RKO (cell line): ENCODE results near the gene CCDC6.
"Not testable (repeated sequence)": the region's sequence is repeated elsewhere in the genome, so short reads cannot be mapped to it uniquely, and the experiment has no call there.

Experiments
- DNase-seq: peaks from one replicate; pipeline ENCODE4 v3.0.0-alpha.2; 2016; ENCODE audit warnings: low spot score

The CCDC6 gene

DNA sequence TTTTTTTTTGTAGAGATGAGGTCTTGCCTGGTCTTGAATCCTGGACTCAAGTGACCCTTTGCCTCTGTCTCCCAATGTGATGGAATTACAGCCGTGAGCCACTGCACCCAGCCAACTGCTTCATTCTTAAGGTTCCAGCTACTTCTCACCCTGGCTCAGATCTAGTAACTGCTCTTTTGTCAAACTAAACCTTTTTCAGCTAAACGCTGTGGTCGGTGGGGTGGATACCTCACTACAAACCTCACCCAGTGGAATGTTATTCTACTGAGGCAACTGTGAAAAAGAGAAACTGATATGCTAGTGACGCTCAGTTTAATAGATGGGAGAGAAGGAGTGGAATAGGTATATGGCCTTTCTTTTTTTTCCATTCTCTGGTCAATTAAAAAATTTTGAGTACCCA lies 151.4 kb downstream of the CCDC6 start:
- no peak for DNase-seq

DNA sequence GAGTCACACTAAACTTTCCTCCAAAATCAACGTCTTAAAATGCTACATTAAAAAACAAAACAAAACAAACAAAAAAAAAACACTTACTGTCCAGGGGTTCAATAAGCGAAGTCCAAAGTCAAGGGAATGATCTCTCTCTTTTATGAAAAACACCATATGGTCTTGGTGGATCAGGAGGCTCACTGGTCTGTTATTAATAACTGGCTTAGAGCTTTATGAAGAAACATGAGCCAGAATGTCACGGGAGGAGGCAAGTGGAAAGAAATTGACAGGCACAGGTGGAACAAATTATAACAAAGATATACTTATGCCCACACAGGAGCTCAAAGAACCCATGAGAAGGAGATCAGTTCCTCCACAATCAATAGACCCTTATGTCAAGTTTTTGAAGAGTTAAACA lies 153.1 kb downstream of the CCDC6 start, which contains the start of gene MRLN:
Gene MRLN, minus strand, starts transcription at position 189 of the 400 bp plus-strand sequence.
- DNase-seq = no peak

DNA sequence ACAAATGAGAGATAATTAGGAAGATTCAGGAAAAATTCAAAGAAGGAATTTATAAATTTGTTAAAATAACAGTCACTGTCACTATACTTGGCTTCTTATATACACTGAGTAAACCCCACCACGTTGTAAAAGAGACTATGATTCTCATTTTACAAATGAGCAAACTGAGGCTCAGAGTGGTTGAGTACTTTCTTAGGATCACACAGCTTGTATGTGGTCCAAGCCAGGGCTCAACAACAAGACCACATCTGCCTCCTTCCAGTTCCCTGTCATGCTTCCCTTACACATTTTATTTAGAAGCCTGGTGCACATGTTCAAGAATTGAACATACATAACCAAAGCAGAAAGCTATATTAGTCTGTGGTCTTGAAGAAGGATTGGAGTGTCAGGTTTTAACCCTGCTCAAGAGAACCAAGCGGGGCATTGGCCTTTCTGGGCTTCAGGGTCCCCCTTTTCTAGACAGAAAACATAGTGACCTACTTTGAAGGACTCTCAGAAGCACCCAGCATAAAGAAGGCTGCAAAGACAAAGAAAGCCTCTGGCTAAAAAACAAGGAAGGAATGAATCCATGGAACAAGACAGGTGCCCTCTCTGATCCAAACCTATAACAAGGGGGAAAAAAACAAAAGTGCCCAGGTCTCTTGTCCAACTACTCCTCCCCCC lies 153.9 kb downstream of the CCDC6 start:
- no peak for DNase-seq

DNA sequence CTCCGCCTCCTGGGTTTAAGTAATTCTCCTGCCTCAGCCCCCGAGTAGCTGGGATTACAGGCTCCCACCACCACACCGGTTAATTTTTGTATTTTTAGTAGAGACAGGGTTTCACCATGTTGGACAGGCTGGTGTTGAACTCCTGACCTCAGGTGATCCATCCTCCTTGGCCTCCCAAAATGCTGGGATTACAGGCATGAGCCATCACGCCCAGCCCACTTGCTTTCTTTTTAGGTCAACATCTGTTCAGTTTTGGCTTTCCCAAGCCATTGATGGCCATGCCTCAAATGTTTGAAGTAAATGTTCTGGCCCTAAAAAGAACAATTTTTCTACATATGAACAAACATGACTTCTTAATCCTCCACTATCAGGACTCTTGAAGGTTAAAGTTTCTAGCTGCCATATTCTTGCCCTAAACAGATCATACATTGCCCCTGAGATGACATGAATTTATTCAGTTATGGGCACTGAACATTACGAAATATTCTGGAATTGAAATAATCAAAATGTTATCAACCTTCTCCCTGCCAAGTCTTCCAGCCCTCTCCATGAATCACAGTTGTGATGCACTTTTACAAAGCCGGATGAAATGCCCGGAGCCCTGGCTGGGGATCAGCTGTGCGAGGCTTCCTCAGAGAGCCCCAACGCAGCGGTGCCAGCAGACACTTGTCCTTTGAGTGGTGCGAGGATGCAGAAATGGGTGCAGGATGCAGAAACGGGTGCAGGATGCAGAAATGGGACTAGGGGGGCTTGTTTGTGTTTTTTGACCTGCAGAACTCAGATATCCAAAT lies 156.0 kb downstream of the CCDC6 start:
- DNase-seq = no peak

DNA sequence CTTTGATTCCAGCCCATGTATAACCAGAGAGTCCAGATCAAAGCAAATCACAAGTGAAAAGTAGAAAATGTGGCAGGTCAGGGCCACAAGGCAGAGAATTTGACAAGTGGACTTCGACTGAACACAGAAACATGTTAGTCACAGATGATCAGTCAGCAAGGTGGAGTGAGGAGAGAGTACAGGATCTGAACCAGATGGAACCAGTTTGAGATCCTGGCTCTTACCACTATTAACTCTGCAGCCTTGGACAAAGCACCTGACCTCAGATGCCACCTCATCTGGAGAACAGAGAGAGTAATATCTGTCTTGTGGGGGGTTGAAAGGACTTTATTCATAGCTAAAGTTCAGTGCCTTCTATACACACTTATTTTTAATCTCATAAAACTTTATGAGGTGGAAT lies 157.5 kb downstream of the CCDC6 start:
- no peak for DNase-seq

DNA sequence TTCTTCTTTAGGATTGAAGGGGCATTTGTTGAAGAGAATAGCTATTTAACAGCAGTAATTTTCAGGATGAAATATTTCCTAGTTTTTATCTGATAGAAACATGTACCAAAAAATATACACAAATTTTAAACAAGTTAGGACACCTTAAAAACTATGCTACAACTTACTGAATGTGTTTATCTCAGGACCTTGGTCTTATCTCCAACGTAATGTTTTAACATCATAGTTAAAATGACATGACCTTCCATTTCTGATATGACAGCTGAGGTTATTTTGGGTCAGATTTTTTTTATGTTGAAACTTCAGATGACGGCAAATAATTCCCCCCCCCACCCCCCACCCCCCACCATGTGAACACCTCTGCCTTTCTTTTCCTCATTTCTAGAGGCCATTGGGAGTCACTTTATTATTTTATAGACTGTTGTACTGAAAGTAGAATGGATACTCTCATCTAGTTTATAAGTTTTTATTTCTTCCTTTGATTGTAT lies 161.1 kb downstream of the CCDC6 start:
- DNase-seq = no peak

DNA sequence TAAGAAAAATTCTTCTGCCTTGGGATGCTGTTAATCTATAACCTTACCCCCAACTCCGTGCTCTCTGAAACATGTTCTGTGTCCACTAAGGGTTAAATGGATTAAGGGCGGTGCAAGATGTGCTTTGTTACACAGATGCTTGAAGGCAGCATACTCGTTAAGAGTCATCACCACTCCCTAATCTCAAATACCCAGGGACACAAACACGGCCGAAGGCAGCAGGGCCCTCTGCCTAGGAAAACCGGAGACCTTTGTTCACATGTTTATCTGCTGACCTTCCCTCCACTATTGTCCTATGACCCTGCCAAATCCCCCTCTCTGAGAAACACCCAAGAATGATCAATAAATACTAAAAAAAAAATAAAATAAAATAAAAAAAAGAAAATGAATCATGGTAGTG lies 161.6 kb downstream of the CCDC6 start:
- not testable (repeated sequence) for DNase-seq

DNA sequence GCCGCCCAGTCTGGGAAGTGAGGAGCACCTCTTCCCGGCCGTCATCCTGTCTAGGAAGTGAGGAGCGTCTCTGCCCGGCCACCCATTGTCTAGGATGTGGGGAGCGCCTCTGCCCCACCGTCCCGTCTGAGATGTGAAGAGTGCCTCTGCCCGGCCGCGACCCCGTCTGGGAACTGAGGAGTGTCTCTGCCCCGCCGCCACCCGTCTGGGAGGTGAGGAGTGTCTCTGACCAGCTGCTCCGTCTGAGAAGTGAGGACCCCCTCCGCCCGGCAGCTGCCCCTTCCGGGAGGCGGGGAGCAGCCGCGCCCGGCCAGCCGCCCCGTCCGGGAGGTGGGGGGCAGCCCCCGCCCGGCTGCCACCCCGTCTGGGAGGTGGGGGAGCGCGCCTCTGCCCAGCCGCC lies 162.2 kb downstream of the CCDC6 start:
- not testable (repeated sequence) for DNase-seq

DNA sequence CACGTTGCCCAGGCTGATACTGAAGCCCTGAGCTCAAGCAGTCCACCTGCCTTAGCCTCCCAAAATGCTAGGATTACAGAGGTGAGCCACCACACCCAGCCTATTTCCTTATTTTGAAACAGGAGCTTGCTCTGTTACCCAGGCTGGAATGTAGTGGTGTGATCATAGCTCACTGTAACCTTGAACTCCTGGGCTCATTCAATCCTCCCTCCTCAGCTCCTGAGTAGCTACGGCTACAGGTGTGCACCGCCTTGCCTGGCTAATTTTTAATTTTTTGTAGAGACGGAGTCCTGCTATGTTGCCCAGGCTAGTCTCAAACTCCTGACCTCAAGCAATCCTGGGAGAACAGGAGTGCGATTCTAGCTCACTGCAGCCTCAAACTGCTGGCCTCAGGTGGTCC lies 164.8 kb downstream of the CCDC6 start:
- DNase-seq = no peak

DNA sequence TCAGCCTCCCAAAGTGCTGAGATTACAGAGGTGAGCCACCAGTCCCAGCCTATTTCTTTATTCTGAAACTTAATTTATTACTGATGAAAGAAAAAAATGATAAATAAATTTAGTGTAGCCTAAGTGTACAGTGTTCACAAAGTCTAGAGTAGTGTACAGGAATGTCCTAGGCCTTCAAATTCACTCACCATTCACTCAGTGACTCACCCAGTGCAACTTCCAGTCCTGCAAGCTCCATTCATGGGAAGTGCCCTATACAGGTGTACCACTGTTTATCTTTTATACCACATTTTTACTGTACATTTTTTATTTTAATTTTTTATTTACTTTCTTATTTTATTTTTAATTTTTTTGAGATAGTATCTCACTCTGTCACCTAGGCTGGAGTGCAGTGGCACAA lies 165.3 kb downstream of the CCDC6 start:
- DNase-seq = no peak
